GM21737 (cell line): ENCODE measurements around the gene AKIRIN1.
"Not testable (repeated sequence)": the region's sequence is repeated elsewhere in the genome, so short reads cannot be mapped to it uniquely, and the experiment has no call there.

Source experiments
- ATAC-seq: cut with Tn5 transposase; IDR thresholded peaks from one replicate; pipeline ENCODE4 v1.9.1; 2021; ENCODE audit warnings: mild to moderate bottlenecking, moderate library complexity; ENCODE audit not compliant: unreplicated experiment

AKIRIN1 gene

GRCh38 chr1:39044762-39045161 lies 53.7 kb downstream of the AKIRIN1 start:
- ATAC-seq, result no peak

- no peak for ATAC-seq
These were observed 54.2 kb downstream of the AKIRIN1 start for GRCh38 chr1:39045231-39045630.

- ATAC-seq, result no peak
These were observed 55.6 kb downstream of the AKIRIN1 start for GRCh38 chr1:39046613-39047210.

- no peak for ATAC-seq
These were observed 56.5 kb downstream of the AKIRIN1 start for GRCh38 chr1:39047374-39048229.

- no peak for ATAC-seq
These were observed 57.8 kb downstream of the AKIRIN1 start for GRCh38 chr1:39048745-39049370.

GRCh38 chr1:39050001-39050400 lies 58.9 kb downstream of the AKIRIN1 start:
- ATAC-seq, result no peak

- ATAC-seq, result not testable (repeated sequence)
These were observed 60.2 kb downstream of the AKIRIN1 start for GRCh38 chr1:39051193-39051850.

GRCh38 chr1:39051956-39052355 lies 60.9 kb downstream of the AKIRIN1 start:
- ATAC-seq, result no peak

- not testable (repeated sequence) for ATAC-seq
These were observed 64.2 kb downstream of the AKIRIN1 start for GRCh38 chr1:39055213-39055710.
